NOMO-1 treated with dmso at 0.1 percent for 144 hours (cell line): ENCODE results near the gene EDNRA.

ENCODE experiments used
- DNase-seq: peaks from one replicate; lab custom pipeline; 2025; ENCODE audit not compliant: unreplicated experiment; lab: John Stamatoyannopoulos, UW

Gene EDNRA

DNA sequence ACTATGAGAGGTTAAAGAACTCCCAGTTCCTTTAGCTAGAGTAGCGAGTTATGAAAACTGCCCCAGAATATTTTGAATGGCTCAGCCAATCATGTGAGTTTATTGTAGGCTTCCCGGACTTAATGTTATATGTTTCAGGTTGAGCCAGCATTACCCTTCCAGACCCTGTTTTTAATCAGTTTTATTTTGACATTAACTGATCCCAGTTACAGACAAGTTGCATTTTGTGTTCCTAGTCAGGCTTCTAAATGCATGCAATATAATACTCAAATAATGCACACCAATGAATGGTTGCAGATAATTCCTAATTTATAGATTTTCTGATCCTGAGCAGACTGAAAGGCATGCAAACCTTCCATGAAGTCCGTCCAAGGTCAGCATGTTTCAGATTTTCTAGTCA is 57.8 kb downstream of the EDNRA start:
- no peak for DNase-seq

DNA sequence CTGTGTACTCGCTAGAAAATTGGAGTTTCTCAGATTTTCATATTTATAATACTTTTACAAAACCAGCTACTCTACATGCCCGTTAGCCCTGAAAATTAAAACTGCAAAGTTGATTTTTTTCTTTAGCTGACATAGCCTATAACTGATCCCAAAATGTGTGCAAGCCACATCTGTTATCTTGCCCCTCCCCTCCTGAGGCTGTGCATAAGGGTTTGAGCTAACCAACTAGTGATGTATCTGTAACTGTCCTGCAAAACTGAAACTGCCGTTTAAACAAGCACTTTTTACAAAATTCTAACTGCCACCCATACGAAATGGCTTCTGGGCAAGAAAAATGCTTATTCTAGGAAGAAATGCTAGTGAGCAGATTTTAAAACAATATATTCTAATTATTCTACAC is 59.1 kb downstream of the EDNRA start:
- no peak for DNase-seq

GRCh38 chr4:147542229-147542990 is 61.5 kb downstream of the EDNRA start:
- DNase-seq: no peak

- no peak for DNase-seq
These were observed 62.1 kb downstream of the EDNRA start for GRCh38 chr4:147543034-147543433.

DNA sequence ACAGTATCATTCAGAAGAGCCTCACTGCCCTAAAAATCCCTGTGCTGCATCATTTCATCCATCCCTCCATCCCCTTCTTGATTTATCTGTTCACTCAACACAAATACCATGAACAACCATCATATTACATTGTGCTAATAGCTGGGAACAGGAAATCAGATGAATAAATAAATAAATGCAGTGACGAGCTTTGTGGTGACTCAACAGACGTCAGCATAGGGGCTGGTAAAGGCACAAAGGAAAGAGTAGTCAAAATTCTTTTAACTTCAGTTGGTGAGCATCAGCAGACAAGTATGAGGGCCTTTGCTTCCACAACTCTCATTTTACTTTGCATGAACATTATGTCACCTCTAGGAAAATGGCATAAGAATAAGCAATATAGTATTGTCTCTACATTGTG is 65.5 kb downstream of the EDNRA start:
- DNase-seq: no peak

GRCh38 chr4:147547314-147548056 is 66.6 kb downstream of the EDNRA start:
- no peak for DNase-seq

DNA sequence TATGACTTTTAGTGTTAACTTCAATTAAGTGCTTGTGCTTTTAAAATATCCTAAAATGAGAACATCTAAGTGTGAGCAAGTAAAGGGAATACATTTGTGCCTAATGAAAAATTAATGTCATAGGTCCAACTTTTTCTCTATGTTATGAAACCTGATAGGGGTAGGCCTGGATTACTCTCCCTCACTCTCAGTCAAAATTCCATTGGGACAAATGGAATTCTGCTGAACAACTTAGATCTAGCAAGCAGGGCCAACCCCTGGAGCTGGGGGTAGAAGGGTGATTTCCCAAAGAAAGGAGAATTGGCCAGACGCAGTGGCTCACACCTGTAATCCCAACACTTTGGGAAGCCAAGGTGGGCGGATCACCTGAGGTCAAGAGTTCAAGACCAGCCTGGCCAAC is 67.4 kb downstream of the EDNRA start:
- no peak for DNase-seq

GRCh38 chr4:147550626-147551246 is 69.8 kb downstream of the EDNRA start:
- no peak for DNase-seq

- no peak for DNase-seq
These were observed 79.7 kb downstream of the EDNRA start for GRCh38 chr4:147560625-147561024.

DNA sequence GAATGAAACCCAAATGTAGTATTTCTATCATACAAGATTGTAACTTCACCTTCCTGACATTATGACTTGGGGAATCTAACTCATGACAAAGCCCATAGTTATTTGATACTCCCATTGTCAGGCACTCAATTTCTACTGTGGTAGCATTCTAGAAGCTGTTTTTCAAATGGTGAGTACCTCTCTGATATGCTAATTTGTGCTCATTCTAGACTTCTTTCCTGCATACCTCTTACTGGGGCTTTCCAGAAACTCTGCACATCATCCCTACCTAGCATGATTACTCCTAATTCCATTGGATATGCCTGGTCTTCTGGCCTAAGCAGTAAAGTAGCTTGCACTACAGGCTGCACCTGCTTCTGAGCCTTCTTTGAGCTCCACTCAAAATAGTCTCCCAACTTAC is 85.9 kb downstream of the EDNRA start:
- no peak for DNase-seq

DNA sequence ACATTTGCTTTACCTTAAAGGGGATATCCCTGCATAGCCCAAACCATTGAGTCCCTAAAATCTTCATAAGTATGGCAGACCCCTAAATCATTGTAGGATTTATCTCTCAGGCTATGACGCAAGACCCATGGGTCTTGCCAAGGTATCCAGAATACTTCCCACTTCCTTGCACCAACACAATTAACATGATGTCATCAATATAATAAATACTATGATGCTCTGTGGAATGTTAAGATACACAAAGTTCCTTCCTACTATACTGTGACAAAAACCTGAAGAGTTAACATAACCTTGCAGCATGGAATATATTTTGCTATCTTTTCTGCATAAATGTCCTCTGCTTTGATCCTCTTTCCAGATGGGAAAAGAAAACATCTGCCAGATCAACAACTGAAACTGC is 86.4 kb downstream of the EDNRA start:
- DNase-seq: no peak

GRCh38 chr4:147570616-147571015 is 89.7 kb downstream of the EDNRA start:
- no peak for DNase-seq

DNA sequence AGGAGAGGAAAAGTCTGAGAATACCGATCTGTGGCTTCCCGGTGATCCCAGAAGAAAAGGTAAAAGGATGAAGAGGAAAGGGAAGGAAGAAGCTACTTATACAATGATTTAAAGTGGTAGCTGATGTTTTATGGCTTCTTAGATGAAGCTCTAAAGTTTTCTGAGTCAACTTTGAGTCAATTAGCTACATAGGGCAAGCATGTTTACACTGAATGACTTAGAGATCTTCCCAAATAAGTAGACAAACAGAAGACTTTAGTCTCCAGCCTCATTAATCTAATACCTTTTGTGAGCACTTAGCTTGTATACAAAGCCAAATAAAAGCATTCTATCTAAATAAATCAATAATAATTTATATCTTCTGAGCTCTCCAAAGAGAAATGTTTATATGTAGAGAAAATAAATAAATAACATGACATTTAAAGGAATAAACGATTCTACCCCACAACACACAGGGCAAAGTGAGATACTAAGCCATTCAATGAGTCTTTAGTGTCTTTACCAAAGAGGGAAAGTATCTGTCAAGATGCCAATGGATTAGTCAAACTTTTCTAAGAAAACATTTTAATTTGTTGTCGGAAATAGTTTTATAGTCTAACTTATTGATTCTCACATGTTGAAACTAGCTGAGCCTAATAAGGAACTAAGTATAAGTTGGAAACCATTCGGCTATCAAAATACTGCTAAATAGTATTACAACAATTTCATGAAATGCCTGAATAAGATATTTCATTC is 90.3 kb downstream of the EDNRA start:
- DNase-seq: no peak

- DNase-seq: no peak
These were observed 95.2 kb downstream of the EDNRA start for GRCh38 chr4:147576084-147576483.

- no peak for DNase-seq
These were observed 97.2 kb downstream of the EDNRA start for GRCh38 chr4:147578051-147578476.

DNA sequence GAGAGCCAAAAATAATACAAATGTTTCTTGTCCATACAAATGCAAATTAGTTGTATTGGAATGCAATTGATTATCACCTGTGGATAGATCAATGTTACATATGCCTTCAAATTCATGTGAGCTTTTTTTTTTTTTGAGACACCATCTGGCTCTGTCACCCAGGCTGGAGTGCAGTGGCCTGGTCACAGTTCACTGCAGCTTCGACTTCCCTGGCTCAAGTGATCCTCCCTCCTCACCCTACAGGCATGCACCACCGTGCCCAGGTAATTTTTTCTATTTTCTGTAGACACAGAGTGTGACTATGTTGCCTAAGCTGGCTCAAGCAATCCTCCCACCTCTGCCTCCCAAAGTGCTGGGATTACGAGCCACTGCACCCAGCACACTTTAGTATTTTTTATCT is 97.7 kb downstream of the EDNRA start:
- DNase-seq: no peak

- no peak for DNase-seq
These were observed 99.5 kb downstream of the EDNRA start for GRCh38 chr4:147580396-147580795.

GRCh38 chr4:147581606-147582350 is 100.9 kb downstream of the EDNRA start:
- DNase-seq: no peak

GRCh38 chr4:147582386-147583060 is 101.6 kb downstream of the EDNRA start:
- no peak for DNase-seq

GRCh38 chr4:147583876-147584275 is 103.0 kb downstream of the EDNRA start:
- DNase-seq: no peak
